Osteocyte (in vitro differentiated cells): Measurements from ENCODE around the gene SMAD1. TPM values are rescaled to one million over a fixed set of nuclear protein-coding genes. Genes with fewer than 3 reads are reported as not detected.

Experiments used
- DNase-seq: peaks from one replicate; pipeline ENCODE4 v3.0.0; 2021; ENCODE audit warnings: mixed read lengths; ENCODE audit not compliant: unreplicated experiment; ENCODE audit errors: extremely low spot score
- H3K27ac Mint-ChIP-seq: one replicate; pipeline ENCODE4 v1.8.0; 2021; ENCODE audit warnings: mild to moderate bottlenecking, mixed read lengths; ENCODE audit not compliant: unreplicated experiment
- H3K27me3 Mint-ChIP-seq: one replicate; pipeline ENCODE4 v1.8.0; 2021; ENCODE audit warnings: mixed read lengths; ENCODE audit not compliant: unreplicated experiment
- H3K36me3 Mint-ChIP-seq: one replicate; pipeline ENCODE4 v1.8.0; 2021; ENCODE audit warnings: mixed read lengths; ENCODE audit not compliant: unreplicated experiment
- H3K4me1 Mint-ChIP-seq: one replicate; pipeline ENCODE4 v1.8.0; 2021; ENCODE audit warnings: mixed read lengths; ENCODE audit not compliant: unreplicated experiment
- H3K4me3 Mint-ChIP-seq: one replicate; pipeline ENCODE4 v1.8.0; 2021; ENCODE audit warnings: mild to moderate bottlenecking, moderate library complexity, mixed read lengths; ENCODE audit not compliant: unreplicated experiment
- H3K9me3 Mint-ChIP-seq: one replicate; pipeline ENCODE4 v1.8.0; 2021; ENCODE audit warnings: mixed read lengths; ENCODE audit not compliant: unreplicated experiment
- total RNA-seq: library from RNA; stranded (reverse); gene quantifications from 2 replicates; pipeline ENCODE4 v1.2.1, GENCODE V29; 2021
- TF ChIP-seq, protein P1 (sequence below): fragments of 200-600 bp; sonication (generic); IDR thresholded peaks from 2 replicates; pipeline ENCODE4 v1.5.0; 2021; ENCODE audit warnings: antibody characterized with exemption, mild to moderate bottlenecking, moderate library complexity

Gene SMAD1
- total RNA-seq, 1 donor from 2014 or later: 18.1 TPM

DNA sequence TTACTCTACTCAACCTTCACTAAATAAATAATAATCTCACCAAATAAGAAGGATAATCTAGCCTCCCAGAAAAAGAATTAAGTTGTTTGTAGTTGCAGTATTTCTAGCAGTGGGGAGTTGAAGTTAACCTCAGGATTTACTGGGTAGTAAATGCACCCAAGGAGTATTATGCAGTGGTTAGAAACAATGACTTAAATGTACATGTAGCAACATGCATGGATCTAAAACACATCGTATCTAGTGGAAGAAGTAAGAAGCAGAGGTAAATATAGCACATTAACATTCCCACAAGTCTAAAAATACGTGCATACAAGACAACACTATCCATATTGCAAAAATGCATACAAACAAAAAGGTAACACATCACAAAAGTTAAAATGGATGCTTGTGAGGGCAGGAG, 44.2 kb upstream of the SMAD1 start:
- no peak overlapping the region for H3K4me3 Mint-ChIP-seq
- no peak for DNase-seq
- no peaks in the 10 kb centered on the region for H3K9me3 Mint-ChIP-seq
- H3K36me3 Mint-ChIP-seq: no peaks in the 10 kb centered on the region
- TF ChIP-seq, protein P1, sequence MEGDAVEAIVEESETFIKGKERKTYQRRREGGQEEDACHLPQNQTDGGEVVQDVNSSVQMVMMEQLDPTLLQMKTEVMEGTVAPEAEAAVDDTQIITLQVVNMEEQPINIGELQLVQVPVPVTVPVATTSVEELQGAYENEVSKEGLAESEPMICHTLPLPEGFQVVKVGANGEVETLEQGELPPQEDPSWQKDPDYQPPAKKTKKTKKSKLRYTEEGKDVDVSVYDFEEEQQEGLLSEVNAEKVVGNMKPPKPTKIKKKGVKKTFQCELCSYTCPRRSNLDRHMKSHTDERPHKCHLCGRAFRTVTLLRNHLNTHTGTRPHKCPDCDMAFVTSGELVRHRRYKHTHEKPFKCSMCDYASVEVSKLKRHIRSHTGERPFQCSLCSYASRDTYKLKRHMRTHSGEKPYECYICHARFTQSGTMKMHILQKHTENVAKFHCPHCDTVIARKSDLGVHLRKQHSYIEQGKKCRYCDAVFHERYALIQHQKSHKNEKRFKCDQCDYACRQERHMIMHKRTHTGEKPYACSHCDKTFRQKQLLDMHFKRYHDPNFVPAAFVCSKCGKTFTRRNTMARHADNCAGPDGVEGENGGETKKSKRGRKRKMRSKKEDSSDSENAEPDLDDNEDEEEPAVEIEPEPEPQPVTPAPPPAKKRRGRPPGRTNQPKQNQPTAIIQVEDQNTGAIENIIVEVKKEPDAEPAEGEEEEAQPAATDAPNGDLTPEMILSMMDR: no peak
- no peaks in the 10 kb centered on the region for H3K4me1 Mint-ChIP-seq
- no peak overlapping the region for H3K27ac Mint-ChIP-seq
- H3K27me3 Mint-ChIP-seq: peaks cover 29% of the 10 kb centered on the region

DNA sequence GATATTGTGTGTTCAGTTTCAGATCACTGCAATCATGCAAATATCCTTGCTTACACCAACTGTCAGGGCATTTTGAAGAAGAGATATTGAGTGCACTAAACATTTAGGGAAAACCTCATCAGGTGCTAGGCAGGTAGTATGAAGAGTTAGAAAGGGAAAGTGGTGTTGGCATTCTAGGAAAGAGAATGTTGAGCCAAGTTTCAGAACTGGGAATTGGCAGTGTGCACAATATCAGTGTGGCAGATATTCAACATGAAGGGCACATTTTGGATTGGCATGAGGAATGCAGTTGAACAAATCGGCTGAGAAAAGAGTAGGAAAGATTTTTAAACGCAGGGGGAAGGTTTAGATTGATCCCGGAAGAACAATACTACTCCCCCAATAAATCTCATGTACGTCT, 43.4 kb upstream of the SMAD1 start:
- H3K36me3 Mint-ChIP-seq: no peaks in the 10 kb centered on the region
- no peaks in the 10 kb centered on the region for H3K4me1 Mint-ChIP-seq
- no peaks in the 10 kb centered on the region for H3K9me3 Mint-ChIP-seq
- TF ChIP-seq, protein P1: no peak
- H3K4me3 Mint-ChIP-seq: no peak overlapping the region
- no peak overlapping the region for H3K27ac Mint-ChIP-seq
- H3K27me3 Mint-ChIP-seq: peaks cover 27% of the 10 kb centered on the region
- DNase-seq: no peak

DNA sequence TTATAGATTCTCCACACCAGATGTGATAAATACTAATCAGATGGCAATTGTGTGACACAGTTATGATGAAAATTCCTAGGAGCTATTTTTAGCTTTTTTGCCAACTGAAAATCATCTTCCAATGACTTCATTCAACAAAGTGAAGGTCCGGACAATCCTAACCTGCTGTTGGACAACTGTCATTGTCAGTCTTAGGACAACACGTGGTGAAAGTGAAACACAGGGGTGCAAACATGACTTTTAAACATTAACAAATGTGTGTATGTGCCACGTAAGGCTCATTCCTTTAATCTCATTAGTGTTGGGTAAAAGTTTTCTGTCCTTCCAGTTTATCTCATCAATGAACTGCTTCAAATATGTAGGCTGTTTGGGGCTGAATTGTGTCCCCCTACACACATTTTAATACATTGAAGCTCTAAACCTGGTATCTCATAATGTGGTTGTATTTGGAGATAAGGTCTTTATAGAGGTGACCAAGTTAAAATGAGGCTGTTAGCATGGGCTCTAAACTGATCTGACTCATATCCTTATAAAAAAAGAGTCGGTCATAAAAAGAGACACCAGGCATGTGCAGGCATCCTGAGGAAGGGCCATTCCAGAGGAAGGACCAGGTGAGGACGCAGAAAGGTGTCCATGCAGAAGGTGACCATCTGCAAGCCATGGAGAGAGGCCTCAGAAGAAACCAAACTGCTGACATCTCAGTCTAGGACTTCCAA, 41.2 kb upstream of the SMAD1 start:
- H3K4me1 Mint-ChIP-seq: no peaks in the 10 kb centered on the region
- no peak for DNase-seq
- H3K36me3 Mint-ChIP-seq: no peaks in the 10 kb centered on the region
- H3K9me3 Mint-ChIP-seq: no peaks in the 10 kb centered on the region
- peaks cover 25% of the 10 kb centered on the region for H3K27me3 Mint-ChIP-seq
- no peak overlapping the region for H3K27ac Mint-ChIP-seq
- H3K4me3 Mint-ChIP-seq: no peak overlapping the region
- TF ChIP-seq, protein P1: no peak

DNA sequence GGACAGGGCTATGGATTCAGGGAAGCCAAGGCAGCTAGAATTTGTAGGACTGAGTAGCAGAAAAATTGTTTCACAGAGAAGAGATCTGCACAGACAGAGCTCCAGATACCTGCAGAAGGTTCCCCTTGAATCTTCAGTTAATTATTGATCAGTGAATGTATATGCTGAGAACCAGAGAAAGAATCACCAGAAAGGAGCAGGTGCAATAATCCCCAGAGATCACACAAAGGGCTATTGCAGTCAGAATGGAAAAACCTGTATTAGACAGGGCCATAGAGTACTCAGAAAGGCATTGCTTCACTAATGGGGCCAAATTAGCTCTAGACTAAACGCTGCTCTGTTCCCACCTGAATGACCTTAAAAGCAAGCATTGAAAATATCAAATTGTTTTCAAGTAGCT, 35.5 kb upstream of the SMAD1 start:
- Mint-ChIP-seq H3K9me3 (no peaks in the 10 kb centered on the region), H3K36me3 (no peaks in the 10 kb centered on the region)

DNA sequence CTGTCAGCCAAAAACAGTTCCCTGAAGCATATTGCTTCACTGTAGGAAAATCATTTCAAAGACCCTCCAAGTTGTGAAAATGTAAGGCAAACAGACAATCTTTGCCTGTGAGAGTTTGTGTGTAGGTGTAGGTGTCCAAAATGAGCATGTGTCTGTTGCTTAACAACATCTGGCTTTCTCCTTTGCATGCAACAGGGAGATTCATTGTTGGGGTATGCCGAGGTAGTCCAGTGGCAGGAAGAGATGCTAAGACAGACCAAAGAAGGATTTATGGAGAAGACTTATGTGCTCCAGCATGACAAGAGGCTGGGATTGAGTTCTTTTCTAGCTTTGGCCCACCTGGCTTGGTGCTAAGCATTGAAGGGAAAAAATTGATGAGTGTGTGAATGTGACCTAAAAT, 29.8 kb upstream of the SMAD1 start:
- Mint-ChIP-seq H3K27me3 (peaks cover 30% of the 10 kb centered on the region), H3K4me1 (no peaks in the 10 kb centered on the region), H3K36me3 (no peaks in the 10 kb centered on the region), H3K27ac (no peak overlapping the region), H3K4me3 (no peak overlapping the region), H3K9me3 (no peaks in the 10 kb centered on the region)
- no peak for DNase-seq
- TF ChIP-seq, protein P1: no peak

More for the DNA sequence above, 35.5 kb upstream of the SMAD1 start:
- Mint-ChIP-seq H3K4me3 (no peak overlapping the region), H3K27me3 (peaks cover 29% of the 10 kb centered on the region), H3K27ac (no peak overlapping the region), H3K4me1 (no peaks in the 10 kb centered on the region)
- TF ChIP-seq, protein P1: no peak
- no peak for DNase-seq
